Prostate gland (tissue), 2 donors: ENCODE measurements around the gene EPHA6. TPM values are rescaled to one million over a fixed set of nuclear protein-coding genes. Genes with fewer than 3 reads are reported as not detected.

ENCODE experiments used
- DNase-seq: peaks from one replicate; pipeline ENCODE4 v3.0.0-alpha.2; 2019; ENCODE audit warnings: low spot score
- H3K27ac ChIP-seq, 2 donors: fragments of 200-600 bp; sonication (generic); 2 replicates each; pipeline ENCODE4 v1.5.1; 2017 to 2019
- H3K27me3 ChIP-seq: fragments of 200-600 bp; sonication (generic); replicated peaks from 2 replicates; pipeline ENCODE4 v1.5.1; 2019; ENCODE audit not compliant: insufficient read depth
- H3K36me3 ChIP-seq, 2 donors: fragments of 200-600 bp; sonication (generic); 1 replicate in 1 of 2; 2 replicates in 1 of 2; pipeline versions ENCODE4 v1.5.1 to v1.8.1; 2017 to 2019
- H3K4me1 ChIP-seq: fragments of 200-600 bp; sonication (generic); replicated peaks from 2 replicates; pipeline ENCODE4 v1.5.1; 2019
- H3K4me3 ChIP-seq, 2 donors: fragments of 200-600 bp; sonication (generic); 2 replicates each; pipeline ENCODE4 v1.5.1; 2017 to 2019
- H3K9me3 ChIP-seq: fragments of 200-600 bp; sonication (generic); 2 replicates; pipeline ENCODE4 v1.5.1; 2017
- CTCF ChIP-seq, 4 experiments: fragments of 200-600 bp in 2 of 4; fragments of 450-650 bp in 2 of 4; sonication (generic) in 2 of 4; IDR thresholded peaks; 1 replicate in 3 of 4; 2 replicates in 1 of 4; pipeline ENCODE4 v1.5.1; 2016 to 2019; ENCODE audit warnings: antibody characterized with exemption in 4 of 4, mild to moderate bottlenecking in 2 of 4, moderate library complexity in 2 of 4
- POLR2A ChIP-seq: fragments of 450-650 bp; IDR thresholded peaks from one replicate; pipeline ENCODE4 v1.6.1; 2016; ENCODE audit warnings: antibody characterized with exemption, mild to moderate bottlenecking
- POLR2AphosphoS5 ChIP-seq: sonication (generic); formaldehyde crosslinking; IDR thresholded peaks from one replicate; pipeline ENCODE4 v1.6.1; 2017; ENCODE audit warnings: antibody characterized with exemption
- WGBS: methylation state at CpG from one replicate; pipeline ENCODE4 v1.1.5; 2018; 5-methylcytosine and 5-hydroxymethylcytosine counted together
- intact Hi-C: fragments of 100-400 bp; cut with DNase I; formaldehyde crosslinking; loops from one replicate; pipeline ENCODE4 v1.14.2; 2022
- total RNA-seq, 2 donors: library from RNA; depleted of rRNA; stranded (reverse); fragments of >200 nt; gene quantifications; one replicate each; pipeline ENCODE4 v1.1.0, GENCODE V29; 2016

EPHA6 gene
- total RNA-seq, 2 donors from 2014 or later, result 1.1 to 3.7 TPM

GRCh38 chr3:97646932-97647331 is 832.5 kb downstream of the EPHA6 start:
- H3K36me3 ChIP-seq, result no peaks in the 10 kb centered on the region
- intact Hi-C loops, result no loop called here
- 100% methylated on average over 1 of the region's 1 CpG for WGBS
- H3K9me3 ChIP-seq, result no peaks in the 10 kb centered on the region
- H3K4me1 ChIP-seq, result no peaks in the 10 kb centered on the region
- DNase-seq, result no peak
- no peak overlapping the region for H3K4me3 ChIP-seq
- no peak overlapping the region for H3K27ac ChIP-seq
- no peaks in the 10 kb centered on the region for H3K27me3 ChIP-seq
- TF ChIP-seq POLR2AphosphoS5, result no peak
- TF ChIP-seq POLR2A, result no peak

- TF ChIP-seq POLR2A (no peak), CTCF (IDR thresholded peaks at IDR 0.05) (no peak), POLR2AphosphoS5 (no peak)
- 92% methylated on average over 1 of the region's 1 CpG for WGBS
- Histone ChIP-seq H3K4me1 (no peaks in the 10 kb centered on the region), H3K36me3 (no peaks in the 10 kb centered on the region), H3K9me3 (no peaks in the 10 kb centered on the region), H3K4me3 (no peak overlapping the region), H3K27me3 (no peaks in the 10 kb centered on the region), H3K27ac (no peak overlapping the region)
- DNase-seq, result no peak
- intact Hi-C loops, result no loop called here
These were observed 833.1 kb downstream of the EPHA6 start for GRCh38 chr3:97647441-97647982.

GRCh38 chr3:97655971-97656370 is 841.6 kb downstream of the EPHA6 start:
- Histone ChIP-seq H3K27me3 (no peaks in the 10 kb centered on the region), H3K9me3 (no peaks in the 10 kb centered on the region), H3K4me1 (no peaks in the 10 kb centered on the region), H3K4me3 (no peak overlapping the region), H3K27ac (no peak overlapping the region), H3K36me3 (no peaks in the 10 kb centered on the region)
- intact Hi-C loops, result loop anchor here (10.0 kb wide), 1 partner anchor 791 kb away; no protein-coding TSS in a partner anchor
- 70% methylated on average over 1 of the region's 1 CpG for WGBS
- DNase-seq, result no peak
- TF ChIP-seq POLR2AphosphoS5 (no peak), POLR2A (no peak), CTCF (IDR thresholded peaks at IDR 0.05) (no peak)

- Histone ChIP-seq H3K27ac (no peak overlapping the region), H3K4me1 (no peaks in the 10 kb centered on the region), H3K4me3 (no peak overlapping the region), H3K36me3 (no peaks in the 10 kb centered on the region), H3K27me3 (no peaks in the 10 kb centered on the region), H3K9me3 (no peaks in the 10 kb centered on the region)
- no peak for DNase-seq
- intact Hi-C loops, result loop anchor here (10.0 kb wide), 1 partner anchor 792 kb away; no protein-coding TSS in a partner anchor
- TF ChIP-seq POLR2AphosphoS5 (no peak), POLR2A (no peak), CTCF (IDR thresholded peaks at IDR 0.05) (no peak)
These were observed 842.2 kb downstream of the EPHA6 start for GRCh38 chr3:97656638-97657037.

GRCh38 chr3:97658668-97659285 is 844.4 kb downstream of the EPHA6 start:
- Histone ChIP-seq H3K4me3 (no peak overlapping the region), H3K27ac (no peak overlapping the region), H3K36me3 (no peaks in the 10 kb centered on the region), H3K4me1 (no peaks in the 10 kb centered on the region), H3K27me3 (no peaks in the 10 kb centered on the region), H3K9me3 (no peaks in the 10 kb centered on the region)
- DNase-seq, result no peak
- intact Hi-C loops, result loop anchor here (10.0 kb wide), 1 partner anchor 794 kb away; no protein-coding TSS in a partner anchor
- no peak for TF ChIP-seq POLR2A
- peak; percentile 20 to 62 (median 57) for TF ChIP-seq CTCF (IDR thresholded peaks at IDR 0.05)
- 56% methylated on average over 3 of the region's 3 CpGs for WGBS
